A673 (cell line): ENCODE results near the gene MICU1. TPM values are rescaled to one million over a fixed set of nuclear protein-coding genes. Genes with fewer than 3 reads are reported as not detected.

Experiments
- BruUV-seq: library from RNA; stranded (reverse); fragments of 400-500 nt; replicated peaks from 2 replicates; lab custom pipeline; 2021; lab: Mats Ljungman, UMichigan
- CTCF ChIA-PET: fragments of 300-600 bp; sonication (Branson Sonifier 250); formaldehyde crosslinking; loops from one replicate; lab custom pipeline; 2022; ENCODE audit warnings: antibody characterized with exemption; lab: Charles Lee
- POLR2A ChIA-PET: fragments of 300-600 bp; sonication (Branson Sonifier 250); formaldehyde crosslinking; loops from one replicate; lab custom pipeline; 2022; ENCODE audit warnings: antibody characterized with exemption; ENCODE audit not compliant: low non-redundant PET; lab: Charles Lee
- DNase-seq: peaks from one replicate; pipeline ENCODE4 v3.0.0-alpha.2; 2015; ENCODE audit warnings: low spot score
- H3K27ac ChIP-seq: fragments of 200-600 bp; sonication (generic); 2 replicates; pipeline ENCODE4 v1.5.1; 2016; ENCODE audit warnings: mixed run types, low read depth, mild to moderate bottlenecking, mixed read lengths, antibody characterized with exemption, low read length; ENCODE audit not compliant: poor library complexity, severe bottlenecking
- H3K27me3 ChIP-seq: fragments of 200-600 bp; sonication (generic); replicated peaks from 2 replicates; pipeline ENCODE4 v1.6.1; 2017; ENCODE audit warnings: mixed run types, low read depth, mild to moderate bottlenecking, mixed read lengths, antibody characterized with exemption, low read length; ENCODE audit not compliant: insufficient read depth, poor library complexity
- H3K36me3 ChIP-seq: fragments of 200-600 bp; sonication (generic); 2 replicates; pipeline ENCODE4 v1.6.1; 2016; ENCODE audit warnings: mixed run types, mild to moderate bottlenecking, mixed read lengths, antibody characterized with exemption, low read length; ENCODE audit not compliant: insufficient read depth, poor library complexity, severe bottlenecking
- H3K4me1 ChIP-seq: fragments of 200-600 bp; sonication (generic); 2 replicates; pipeline ENCODE4 v1.6.1; 2017; ENCODE audit warnings: mixed run types, mild to moderate bottlenecking, mixed read lengths, antibody characterized with exemption, low read length; ENCODE audit not compliant: insufficient read depth, poor library complexity, severe bottlenecking
- H3K4me3 ChIP-seq: fragments of 200-600 bp; sonication (generic); 2 replicates; pipeline ENCODE4 v1.5.1; 2016; ENCODE audit warnings: low read depth, mixed run types, mild to moderate bottlenecking, mixed read lengths, low read length; ENCODE audit not compliant: poor library complexity, severe bottlenecking
- H3K9me3 ChIP-seq: fragments of 200-600 bp; sonication (generic); 2 replicates; pipeline ENCODE4 v1.6.1; 2016; ENCODE audit warnings: mixed run types, low read depth, mild to moderate bottlenecking, mixed read lengths, antibody characterized with exemption, low read length; ENCODE audit not compliant: poor library complexity, severe bottlenecking
- EZH2 ChIP-seq: fragments of 200-600 bp; sonication (generic); IDR thresholded peaks from 2 replicates; pipeline ENCODE4 v1.6.1; 2017; ENCODE audit warnings: borderline replicate concordance, low read depth, mild to moderate bottlenecking, mixed read lengths, antibody characterized with exemption, low read length; ENCODE audit not compliant: poor library complexity, severe bottlenecking
- intact Hi-C: fragments of 100-400 bp; cut with micrococcal nuclease; formaldehyde crosslinking; loops from one replicate; pipeline ENCODE4 v1.10.0; 2022; ENCODE audit not compliant: unreplicated experiment
- total RNA-seq: library from RNA; stranded (reverse); gene quantifications from 2 replicates; pipeline ENCODE4 v1.2.3, GENCODE V29; 2021
- TF ChIP-seq, protein P1 (sequence below): fragments of 300-800, 200-600 bp; sonication (generic); conservative IDR thresholded peaks from 2 replicates; pipeline ENCODE4 v1.5.1; 2017; ENCODE audit warnings: low read depth, mild to moderate bottlenecking, antibody characterized with exemption, low read length, moderate library complexity, mixed read lengths

Gene MICU1
- total RNA-seq, 1 experiment from 2014 or later = 37.7 TPM

GRCh38 chr10:72323771-72324191, 302.1 kb downstream of the MICU1 start:
- DNase-seq = no peak
- H3K36me3 ChIP-seq = no peaks in the 10 kb centered on the region
- TF ChIP-seq, protein P1, sequence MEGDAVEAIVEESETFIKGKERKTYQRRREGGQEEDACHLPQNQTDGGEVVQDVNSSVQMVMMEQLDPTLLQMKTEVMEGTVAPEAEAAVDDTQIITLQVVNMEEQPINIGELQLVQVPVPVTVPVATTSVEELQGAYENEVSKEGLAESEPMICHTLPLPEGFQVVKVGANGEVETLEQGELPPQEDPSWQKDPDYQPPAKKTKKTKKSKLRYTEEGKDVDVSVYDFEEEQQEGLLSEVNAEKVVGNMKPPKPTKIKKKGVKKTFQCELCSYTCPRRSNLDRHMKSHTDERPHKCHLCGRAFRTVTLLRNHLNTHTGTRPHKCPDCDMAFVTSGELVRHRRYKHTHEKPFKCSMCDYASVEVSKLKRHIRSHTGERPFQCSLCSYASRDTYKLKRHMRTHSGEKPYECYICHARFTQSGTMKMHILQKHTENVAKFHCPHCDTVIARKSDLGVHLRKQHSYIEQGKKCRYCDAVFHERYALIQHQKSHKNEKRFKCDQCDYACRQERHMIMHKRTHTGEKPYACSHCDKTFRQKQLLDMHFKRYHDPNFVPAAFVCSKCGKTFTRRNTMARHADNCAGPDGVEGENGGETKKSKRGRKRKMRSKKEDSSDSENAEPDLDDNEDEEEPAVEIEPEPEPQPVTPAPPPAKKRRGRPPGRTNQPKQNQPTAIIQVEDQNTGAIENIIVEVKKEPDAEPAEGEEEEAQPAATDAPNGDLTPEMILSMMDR = no peak
- no peak for TF ChIP-seq EZH2
- H3K27ac ChIP-seq = peak overlapping the region; percentile 96
- BruUV-seq = no TSS peak
- H3K4me1 ChIP-seq = peaks cover 49% of the 10 kb centered on the region
- H3K4me3 ChIP-seq = no peak overlapping the region
- H3K27me3 ChIP-seq = no peaks in the 10 kb centered on the region
- CTCF ChIA-PET = interaction anchor here (0.6 kb wide), 1 partner anchor 13 kb away, joined by 11 read pairs; no protein-coding TSS in a partner anchor
- POLR2A ChIA-PET = no interaction called here
- no peaks in the 10 kb centered on the region for H3K9me3 ChIP-seq
- intact Hi-C loops = loop anchor here (5.0 to 10.0 kb wide), 2 partner anchors 51 to 99 kb away; partner anchors contain the start of gene DDIT4

GRCh38 chr10:72323108-72323749, 302.6 kb downstream of the MICU1 start:
- H3K4me1 ChIP-seq = peaks cover 51% of the 10 kb centered on the region
- CTCF ChIA-PET = interaction anchor here (0.5 kb wide), 1 partner anchor 101 kb away, joined by 4 read pairs; no protein-coding TSS in a partner anchor

GRCh38 chr10:72322280-72323058, 303.4 kb downstream of the MICU1 start:
- DNase-seq = no peak
- Histone ChIP-seq H3K36me3 (no peaks in the 10 kb centered on the region), H3K4me1 (peaks cover 46% of the 10 kb centered on the region), H3K27ac (peak overlapping the region; percentile 96), H3K27me3 (no peaks in the 10 kb centered on the region), H3K4me3 (no peak overlapping the region), H3K9me3 (no peaks in the 10 kb centered on the region)
- intact Hi-C loops = loop anchor here (5.0 to 10.0 kb wide), 2 partner anchors 50 to 98 kb away; partner anchors contain the start of gene DDIT4
- no peak for TF ChIP-seq EZH2
- TF ChIP-seq, protein P1 = no peak
- ChIA-PET CTCF (no interaction called here), POLR2A (interaction anchor here (0.5 to 1.2 kb wide), 2 partner anchors 49 to 778 kb away, joined by 3 to 9 read pairs; no protein-coding TSS in a partner anchor)
- no TSS peak for BruUV-seq

More at GRCh38 chr10:72323108-72323749, 302.6 kb downstream of the MICU1 start:
- no TSS peak for BruUV-seq
- H3K36me3 ChIP-seq = no peaks in the 10 kb centered on the region
- no peak overlapping the region for H3K4me3 ChIP-seq
- peak overlapping the region; percentile 96 for H3K27ac ChIP-seq
- POLR2A ChIA-PET = no interaction called here
- no peaks in the 10 kb centered on the region for H3K27me3 ChIP-seq
- no peak for DNase-seq
- H3K9me3 ChIP-seq = no peaks in the 10 kb centered on the region
- no peak for TF ChIP-seq EZH2
- TF ChIP-seq, protein P1 = no peak
- intact Hi-C loops = loop anchor here (5.0 to 10.0 kb wide), 2 partner anchors 51 to 98 kb away; partner anchors contain the start of gene DDIT4
